Activated CD8-positive, alpha-beta memory T cell treated with anti-CD3 and anti-CD28 coated beads for 48 hours (primary cell): ENCODE measurements around the gene ULBP3.

Experiments used
- DNase-seq, 3 experiments: peaks; one replicate each; pipeline ENCODE4 v3.0.0-alpha.2; 2020; ENCODE audit warnings: low read depth in 2 of 3, low spot score in 2 of 3

Gene ULBP3

DNA sequence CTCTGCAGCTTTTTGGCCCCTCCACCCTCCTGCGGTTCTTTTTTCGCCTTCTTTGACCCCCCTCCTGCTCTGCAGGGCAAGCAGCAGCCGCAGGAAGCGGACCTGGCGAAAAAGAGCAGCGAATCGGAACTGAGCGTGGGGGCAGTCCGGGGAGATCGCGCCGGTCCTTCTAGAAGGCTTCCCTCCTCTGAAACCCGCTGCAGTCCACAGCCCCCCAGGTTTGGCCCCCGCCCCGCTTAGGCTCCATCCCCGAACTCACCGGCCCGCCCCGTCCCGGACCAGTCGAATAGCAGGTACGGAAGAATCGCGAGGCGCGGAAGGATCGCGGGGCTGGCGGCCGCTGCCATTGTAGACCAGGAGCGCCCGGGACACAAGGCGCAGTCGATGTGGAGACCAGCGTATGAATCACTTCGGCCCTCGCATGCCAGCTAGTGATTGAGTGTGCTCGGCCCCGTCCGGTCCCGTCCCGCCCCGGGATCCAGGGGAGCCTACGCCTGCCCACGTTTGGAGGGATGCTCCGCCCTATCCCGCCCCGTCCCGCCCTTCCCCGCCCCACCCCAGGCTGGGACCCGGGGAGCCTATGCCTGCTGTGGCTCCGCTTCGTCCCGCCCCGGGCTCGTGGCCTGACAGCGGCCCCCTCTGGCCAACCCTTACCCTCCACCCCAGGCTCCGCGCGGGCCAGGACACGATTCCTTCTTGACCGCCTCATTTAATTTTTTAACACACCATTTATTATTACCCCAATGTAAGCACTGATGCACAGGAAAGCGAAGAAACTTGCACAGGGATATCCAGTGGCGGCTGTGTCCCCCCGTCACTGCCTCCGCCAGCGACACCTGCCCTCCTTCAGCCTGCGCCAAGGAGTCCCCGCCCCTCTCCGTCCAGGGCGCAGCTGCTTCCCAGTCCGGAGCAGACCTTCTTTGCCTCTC lies at the start of gene ULBP3:
TSS of gene ULBP3 (minus strand) at position 402 of the 929 bp plus-strand sequence. CDS start at position 347, 55 bp downstream.
- peak; percentile 40 to 56 (median 49) for DNase-seq

DNA sequence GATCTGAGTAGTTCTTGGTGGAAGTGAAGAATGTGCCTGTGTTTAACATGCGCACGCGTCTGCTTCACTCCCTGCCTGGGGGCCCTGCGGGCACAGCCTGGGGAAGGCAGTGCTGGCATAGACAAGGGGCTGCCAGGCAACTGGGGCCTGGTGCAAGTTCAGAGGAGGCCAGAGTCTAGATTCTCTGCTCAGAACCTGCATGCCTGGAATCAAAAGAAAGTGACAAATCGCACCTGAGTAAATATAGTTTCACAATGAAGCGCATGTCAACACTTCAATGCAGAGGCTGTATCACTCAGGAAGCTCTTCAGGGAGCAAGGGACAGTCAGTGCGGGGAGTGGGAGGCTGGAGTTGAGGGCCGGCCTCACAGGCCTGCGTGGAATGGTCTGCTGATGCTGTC lies 49.7 kb upstream of the ULBP3 start:
- no peak for DNase-seq

DNA sequence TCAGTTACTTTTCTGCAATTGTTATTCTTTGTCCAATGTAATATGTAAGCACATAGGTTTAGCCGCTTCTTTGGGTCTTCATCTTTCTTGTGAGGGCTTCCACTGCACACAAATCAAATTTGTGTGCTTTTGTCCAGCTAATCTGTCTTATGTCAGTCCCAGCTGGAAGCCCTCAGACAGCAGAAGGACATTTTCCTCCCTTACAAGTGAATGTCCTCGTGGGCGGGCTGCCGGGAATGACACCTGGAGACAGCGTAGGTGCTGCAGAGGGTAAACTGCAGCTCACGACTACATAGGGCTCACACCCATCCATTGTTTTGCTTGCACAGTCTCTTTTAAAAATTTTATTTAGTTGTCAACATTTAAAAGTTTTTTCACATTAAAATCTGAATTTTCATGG lies 49.3 kb upstream of the ULBP3 start:
- DNase-seq: no peak

DNA sequence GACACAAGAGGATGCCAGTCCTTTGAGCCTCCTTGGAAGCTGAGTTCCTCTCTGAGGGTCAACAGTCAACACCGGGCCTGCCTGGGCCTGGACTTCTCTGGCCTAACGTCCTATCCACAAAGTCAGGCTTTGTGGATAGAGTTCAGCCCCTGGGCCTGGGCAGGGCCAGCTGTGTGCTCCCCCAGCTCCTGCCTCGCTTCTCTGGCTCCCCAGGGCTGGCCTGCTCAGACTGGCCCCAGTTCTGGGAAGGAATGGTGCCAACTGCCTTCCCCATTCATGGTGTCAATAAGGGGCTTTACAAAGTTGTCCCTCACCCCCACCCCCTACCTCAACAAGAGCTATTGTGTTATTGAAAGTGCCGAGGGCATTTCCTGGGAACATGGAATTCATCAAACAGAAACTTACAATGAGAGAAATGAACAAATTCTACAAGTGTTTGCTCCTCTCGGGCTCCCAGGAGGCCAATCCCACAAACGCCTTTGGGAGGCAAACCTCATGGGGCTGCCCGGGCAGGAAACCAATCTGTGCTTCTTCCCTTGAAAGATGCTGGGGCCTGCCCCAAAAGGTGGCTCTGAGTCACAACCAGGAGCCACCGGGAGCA lies 47.4 kb upstream of the ULBP3 start:
- DNase-seq: no peak

DNA sequence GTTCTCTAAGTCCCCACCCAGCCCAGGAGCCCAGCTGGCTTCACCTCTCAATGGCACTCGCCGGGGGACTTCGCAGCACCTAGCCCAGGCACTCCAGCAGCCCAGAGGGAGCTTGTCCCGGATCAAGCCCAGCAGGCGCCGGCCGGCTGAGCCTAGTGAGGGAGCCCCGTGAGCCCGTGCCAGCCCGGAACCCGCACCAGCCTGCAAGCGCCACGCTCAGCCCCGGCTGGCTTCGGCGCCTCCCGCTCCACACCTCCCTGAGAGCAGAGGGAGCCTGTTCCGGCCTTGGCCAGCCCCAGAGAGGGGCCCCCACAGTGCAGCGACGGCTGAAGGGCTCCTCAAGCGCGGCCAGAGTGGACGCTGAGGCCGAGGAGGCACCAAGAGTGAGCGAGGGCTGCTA lies 46.8 kb upstream of the ULBP3 start:
- DNase-seq: no peak

DNA sequence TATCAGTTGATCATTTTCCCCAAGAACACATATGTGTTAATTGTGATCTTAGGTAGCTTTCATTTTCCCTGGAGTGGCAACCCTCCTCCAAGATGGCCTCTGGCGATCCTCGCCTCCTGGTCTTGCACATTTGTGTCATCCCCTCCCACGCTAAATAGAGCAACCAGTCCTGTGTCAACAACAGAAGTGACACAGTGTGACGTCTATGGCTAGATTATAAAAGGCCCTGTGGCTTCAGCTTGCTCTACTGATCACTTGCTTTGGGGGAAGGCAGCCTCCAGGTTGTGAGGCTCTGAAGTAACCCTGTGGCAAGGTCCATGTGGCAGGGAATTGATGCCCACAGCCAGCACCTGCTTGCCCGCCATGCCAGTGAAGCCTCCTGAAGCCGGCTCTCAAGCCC lies 43.3 kb upstream of the ULBP3 start:
- DNase-seq: no peak

DNA sequence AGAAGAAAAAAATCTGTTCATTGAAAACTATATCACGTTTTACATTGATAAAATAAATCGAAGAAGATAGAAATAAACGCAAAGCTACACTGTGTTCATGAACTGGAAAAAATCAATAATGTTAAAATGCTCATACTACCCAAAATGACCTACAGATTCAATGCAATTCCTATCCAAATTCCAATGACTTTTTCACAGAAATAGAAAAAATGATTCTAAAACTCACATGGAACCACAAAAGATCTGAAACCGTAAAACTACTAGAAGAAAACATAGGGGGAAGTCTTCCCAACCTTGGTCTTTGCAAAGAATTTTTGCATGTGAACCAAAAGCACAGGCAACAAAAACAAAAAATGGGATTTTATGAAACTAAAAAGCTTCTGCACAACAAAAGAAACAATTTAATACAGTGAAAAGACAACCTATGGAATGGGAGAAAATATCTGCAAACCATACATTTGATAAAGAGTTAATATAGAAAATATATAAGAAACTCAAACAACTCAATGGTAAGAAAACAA lies 33.9 kb upstream of the ULBP3 start:
- DNase-seq: no peak

DNA sequence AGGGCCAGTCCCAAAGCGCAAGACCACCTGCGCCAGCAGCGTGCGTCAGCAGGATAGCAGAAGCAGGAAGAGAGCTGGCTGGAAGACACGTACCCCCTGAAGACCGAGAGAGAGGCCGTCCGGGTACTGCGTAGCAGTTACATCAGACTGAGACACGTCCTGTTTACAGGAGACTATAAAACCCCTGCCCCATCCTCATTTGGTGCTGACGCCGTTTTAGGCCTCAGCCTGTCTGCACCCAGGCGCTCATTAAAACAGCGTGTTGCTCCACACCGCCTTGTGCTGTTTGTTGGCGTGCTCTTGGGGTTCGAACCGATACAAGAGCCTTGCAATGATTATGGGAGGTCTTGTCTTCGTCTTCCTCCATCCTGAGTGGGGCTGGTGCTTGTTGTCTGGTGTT lies 31.8 kb upstream of the ULBP3 start:
- no peak for DNase-seq

DNA sequence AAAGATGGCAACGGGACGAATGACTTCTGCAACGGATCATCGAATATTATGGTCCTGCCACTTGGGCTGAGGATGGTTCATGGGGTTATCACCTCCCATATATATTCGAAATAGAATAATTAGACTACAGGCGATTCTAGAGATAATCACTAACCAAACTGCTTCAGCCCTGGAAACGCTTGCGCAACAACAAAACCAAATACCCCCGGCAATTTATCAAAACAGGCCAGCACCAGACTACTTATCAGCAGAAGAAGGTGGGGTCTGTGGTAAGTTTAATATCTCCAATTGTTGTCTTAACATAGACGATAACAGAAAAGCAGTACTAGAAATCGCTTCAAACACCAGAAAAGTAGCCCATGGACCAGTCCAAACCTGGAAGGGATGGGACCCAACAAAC lies 31.0 kb upstream of the ULBP3 start:
- no peak for DNase-seq

DNA sequence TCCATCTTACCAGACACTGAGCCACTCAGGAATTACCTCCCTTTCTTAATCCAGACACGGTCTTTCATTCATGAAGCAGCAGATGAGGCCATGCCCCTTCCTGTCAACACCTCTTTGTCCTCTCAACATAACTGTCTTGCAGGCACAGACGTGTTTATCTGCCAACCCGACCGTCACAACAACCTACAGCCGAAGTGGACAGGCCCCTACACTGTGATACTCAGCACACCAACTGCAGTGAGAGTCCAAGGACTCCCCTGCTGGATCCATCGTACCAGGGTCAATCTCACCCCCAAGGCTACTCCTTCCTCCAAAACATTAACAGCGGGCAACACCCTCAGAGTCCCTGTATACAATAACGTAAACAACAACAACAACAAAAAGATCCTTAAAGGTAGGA lies 30.6 kb upstream of the ULBP3 start:
- DNase-seq: no peak

DNA sequence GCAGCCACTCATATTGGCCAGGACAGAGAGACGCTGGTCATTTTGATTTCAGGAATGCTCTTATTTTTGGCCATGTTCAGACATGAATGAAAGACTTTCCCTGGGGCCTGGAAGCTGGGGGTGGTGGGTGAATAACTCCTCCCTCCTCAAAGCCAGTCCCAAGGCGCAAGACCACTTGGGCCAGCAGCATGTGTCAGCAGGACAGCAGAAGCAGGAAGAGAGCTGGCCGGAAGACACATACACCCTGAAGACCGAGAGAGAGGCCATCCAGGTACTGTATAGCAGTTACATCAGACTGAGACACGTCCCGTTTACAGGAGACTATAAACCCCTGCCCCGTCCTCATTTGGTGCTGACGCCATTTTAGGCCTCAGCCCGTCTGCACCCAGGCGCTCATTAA lies 29.2 kb upstream of the ULBP3 start:
- DNase-seq: no peak

DNA sequence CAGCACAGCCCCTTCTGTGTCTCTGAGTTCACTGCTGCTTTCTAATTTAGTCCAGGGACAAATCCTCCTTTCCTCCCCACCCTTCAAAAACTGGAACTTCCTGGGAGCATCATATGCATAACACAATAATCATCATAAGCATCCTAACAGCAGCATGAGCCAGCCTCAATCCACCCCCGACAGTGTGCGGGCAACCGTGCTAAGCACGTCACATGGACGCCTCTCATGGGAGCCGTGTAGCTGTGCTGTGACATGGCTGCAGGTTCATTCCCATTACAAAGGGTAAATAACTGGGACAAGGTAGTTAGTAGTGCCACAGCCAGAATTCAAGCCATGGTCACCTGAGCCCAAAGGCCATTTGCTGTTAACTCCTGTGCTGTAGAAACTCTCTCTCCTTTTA lies 24.5 kb upstream of the ULBP3 start:
- no peak for DNase-seq

DNA sequence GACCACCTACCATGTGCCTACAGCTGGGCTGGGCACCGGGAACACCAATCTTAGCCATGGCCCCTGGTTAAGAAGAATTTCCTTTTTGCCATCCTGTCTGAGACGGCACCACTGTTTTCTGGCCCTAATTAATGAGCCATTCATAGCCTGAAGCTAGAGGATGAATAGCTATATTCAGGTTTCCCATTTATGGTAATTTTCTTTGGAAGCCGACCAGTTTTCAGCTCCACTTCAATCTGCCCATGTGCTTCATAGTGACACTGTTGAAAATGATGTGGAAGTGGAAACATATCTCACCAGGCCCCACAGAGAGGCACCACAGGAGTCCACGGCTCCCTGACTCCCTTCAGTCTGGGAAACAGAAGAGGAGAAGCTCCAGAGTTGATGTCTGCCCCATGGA lies 22.6 kb upstream of the ULBP3 start:
- DNase-seq: no peak

DNA sequence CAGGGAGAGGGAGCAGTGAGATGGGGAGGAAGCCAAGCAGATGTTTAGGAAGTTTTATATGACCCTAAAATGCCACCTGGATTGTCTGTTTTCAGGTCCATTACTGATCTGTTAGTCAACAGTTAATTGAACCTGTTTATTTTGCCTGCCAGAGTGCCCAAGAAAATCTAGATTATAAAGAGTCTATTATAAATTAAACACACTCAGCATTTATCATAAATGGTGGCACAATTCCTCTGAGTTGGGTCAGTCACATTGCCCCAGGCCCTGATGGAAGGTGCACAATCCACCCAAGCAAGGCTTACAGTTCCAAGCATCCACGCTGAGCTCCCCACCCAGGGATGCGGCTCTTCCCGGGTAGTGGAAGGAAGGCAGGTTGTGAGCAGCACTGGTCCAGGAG lies 21.4 kb upstream of the ULBP3 start:
- DNase-seq: no peak

DNA sequence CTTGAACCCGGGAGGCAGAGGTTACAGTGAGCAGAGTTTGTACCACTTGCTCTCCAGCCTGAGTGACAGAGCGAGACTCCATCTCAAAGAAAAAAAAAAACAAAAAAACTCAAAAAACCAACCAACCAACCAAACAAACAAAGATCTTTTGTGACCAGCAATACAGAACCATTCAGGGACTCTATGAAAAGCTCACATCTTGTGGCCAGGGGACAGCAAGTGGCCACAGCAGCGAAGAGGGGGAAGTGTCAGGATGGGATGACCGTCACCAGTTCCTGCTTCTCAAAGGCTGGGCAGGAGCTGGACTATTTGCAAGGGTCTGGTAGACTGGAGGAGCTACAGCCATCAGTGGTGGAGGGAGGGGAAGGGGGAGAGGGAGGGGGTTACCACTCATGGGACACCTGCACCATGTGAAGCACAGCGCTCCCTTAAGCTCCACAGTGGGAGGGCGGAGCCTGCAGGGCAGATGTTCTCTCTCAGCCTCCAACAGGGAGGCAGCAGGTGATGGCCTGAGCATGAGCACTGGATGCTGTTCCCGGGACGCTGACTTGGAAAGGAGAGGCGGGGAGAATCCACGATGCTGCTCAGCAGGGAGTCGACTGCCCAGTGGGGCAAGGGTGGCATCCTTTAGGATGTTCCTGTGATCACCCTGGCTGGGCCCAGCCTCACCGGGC lies 19.7 kb upstream of the ULBP3 start:
- no peak for DNase-seq

DNA sequence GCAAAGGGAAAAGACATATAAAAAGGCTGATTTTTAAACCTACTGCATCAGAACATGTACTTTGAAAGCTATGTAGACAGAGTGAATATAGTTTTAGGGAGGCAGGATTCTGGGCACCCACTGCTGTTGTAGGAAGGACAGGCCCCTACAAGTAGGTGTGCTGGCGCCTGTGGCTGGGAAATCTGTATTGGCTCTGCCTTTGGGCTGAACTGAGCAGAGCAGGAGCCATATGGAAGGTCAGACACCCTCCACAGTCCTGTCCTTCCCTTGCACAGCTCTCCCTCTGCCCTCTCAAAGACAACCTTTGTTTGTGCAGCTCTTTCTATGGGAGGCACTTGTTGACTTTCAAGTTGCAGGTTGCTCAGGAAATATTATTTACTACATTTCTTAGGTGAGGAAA lies 18.4 kb upstream of the ULBP3 start:
- no peak for DNase-seq

DNA sequence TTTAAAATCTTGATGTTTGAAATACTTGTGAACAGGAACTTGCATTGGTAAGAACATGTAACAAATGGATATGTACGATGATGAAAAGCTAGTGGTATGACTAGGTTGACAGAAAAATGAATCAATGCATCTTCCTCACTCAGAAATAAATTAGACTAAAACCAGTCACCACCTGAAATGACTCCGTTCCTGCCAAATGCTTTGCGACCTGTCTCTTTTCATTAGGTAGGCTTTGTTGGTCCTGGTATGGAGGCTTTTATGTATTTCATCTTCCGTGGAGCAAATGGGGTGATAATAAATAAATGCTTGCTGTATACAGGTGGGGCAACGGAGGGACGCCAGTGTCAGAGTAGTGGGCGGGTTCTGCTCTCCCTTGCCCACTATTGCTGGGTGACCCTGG lies 17.1 kb upstream of the ULBP3 start:
- no peak for DNase-seq

DNA sequence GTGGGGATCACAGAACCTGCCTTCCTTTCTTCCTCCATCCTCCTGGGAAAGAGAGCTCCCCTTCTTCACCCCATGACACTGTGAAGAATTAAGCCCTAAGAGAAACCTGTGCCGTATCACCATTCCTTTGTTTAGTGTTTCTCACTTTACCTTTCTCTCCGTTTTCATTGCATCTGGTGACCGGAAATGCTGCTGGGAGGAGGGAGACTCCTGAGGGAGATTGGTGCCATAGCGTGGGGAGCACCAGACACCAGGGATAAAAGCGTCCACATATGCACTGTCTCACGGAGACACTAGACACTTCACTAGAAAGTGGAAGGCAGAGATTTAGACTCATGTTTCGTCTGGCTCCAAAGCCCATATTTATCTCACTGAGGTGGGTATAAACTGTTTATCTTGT lies 15.5 kb upstream of the ULBP3 start:
- no peak for DNase-seq

DNA sequence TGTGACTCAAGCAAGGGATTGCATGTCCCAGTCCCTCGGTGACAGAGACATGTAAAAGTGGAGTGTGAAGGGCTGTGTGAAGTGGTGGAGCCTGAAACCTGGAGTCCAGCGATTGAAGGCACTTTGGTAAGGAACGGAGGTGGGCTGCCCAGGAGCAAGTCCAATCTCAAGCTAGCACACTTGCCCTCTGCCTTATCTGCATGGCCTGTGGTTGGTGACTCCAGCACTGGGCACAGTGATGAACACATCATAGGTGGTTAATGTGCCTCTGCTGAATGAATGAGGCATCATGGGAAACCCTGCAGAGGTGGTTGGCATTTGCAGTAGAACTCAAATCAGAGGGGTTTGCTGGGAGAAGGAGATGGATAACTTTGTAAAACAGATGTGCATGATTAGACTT lies 14.9 kb upstream of the ULBP3 start:
- DNase-seq: no peak

DNA sequence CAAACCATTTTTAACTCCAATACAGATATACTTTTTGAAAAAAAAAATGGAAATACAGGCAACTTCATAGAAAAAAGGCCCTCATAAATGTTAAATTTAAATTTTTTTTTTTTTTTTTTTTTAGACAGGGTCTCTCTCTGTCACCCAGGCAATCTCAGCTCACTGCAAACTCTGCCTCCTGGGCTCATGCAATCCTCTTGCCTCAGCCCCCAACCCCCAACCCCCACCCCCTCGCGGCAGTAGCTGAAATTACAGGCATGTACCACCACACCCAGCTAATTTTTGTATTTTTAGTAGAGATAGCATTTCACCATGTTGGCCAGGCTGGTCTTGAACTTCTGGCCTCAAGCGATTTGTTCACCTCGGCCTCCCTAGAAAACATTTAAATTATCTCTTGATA lies 12.8 kb upstream of the ULBP3 start:
- no peak for DNase-seq

DNA sequence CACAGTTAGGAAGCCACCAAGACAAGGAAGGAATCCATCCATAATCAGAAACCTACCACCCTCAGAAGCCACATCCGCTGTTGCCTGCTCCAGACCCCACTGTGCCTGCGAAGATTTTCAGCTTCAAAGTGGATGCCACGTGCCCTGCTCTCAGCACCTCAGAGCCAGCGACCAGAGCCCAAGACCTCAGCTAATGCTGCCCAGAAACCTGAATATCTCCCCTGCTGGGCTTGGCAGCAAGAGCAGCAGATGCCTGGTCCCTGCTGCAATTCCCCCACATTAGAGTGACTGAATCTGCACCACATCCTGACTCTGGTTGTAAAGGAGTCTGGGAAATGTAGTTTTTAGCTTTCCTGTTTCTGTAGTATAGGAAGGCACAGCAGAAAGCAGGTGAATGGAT lies 10.7 kb upstream of the ULBP3 start:
- no peak for DNase-seq

DNA sequence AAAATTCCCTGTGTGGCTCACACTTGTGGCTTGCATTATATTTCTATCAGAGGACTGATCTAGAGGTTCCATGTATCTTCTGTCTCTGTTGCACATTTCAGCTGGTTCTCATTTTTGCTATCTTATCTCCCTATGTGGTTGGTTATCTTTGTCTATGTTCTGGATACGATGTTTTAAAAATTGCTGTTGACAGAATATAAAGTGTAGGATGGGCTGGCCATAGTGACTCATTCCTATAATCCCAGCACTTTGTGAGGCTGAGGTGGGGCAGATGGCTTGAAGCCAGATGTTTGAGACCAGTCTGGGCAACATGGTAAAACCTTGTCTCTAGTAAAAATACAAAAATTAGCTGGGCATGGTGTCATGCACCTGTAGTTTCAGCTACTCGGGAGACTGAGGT lies 9.9 kb upstream of the ULBP3 start:
- no peak for DNase-seq
